T-helper 1 cell treated with Interleukin-12 subunit alpha and Interleukin-12 subunit beta and Interleukin-4 antibody, amounts not matched to agents 30 μg/mL and 1 μg/mL, for 36 hours (primary cell): ENCODE measurements around the gene EPN3.

Experiments
- H3K27ac Mint-ChIP-seq: one replicate; pipeline ENCODE4 v1.8.0; 2021; ENCODE audit warnings: mild to moderate bottlenecking, mixed read lengths
- H3K27me3 Mint-ChIP-seq: one replicate; pipeline ENCODE4 v1.8.0; 2021; ENCODE audit warnings: low read depth, mixed read lengths
- H3K36me3 Mint-ChIP-seq: one replicate; pipeline ENCODE4 v1.8.0; 2021; ENCODE audit warnings: low read depth, mixed read lengths
- H3K4me1 Mint-ChIP-seq: one replicate; pipeline ENCODE4 v1.8.0; 2021; ENCODE audit warnings: low read depth, mixed read lengths
- H3K4me3 Mint-ChIP-seq: one replicate; pipeline ENCODE4 v1.8.0; 2021; ENCODE audit warnings: mild to moderate bottlenecking, moderate library complexity, mixed read lengths
- H3K9me3 Mint-ChIP-seq: one replicate; pipeline ENCODE4 v1.8.0; 2021; ENCODE audit warnings: mixed read lengths

The EPN3 gene

DNA sequence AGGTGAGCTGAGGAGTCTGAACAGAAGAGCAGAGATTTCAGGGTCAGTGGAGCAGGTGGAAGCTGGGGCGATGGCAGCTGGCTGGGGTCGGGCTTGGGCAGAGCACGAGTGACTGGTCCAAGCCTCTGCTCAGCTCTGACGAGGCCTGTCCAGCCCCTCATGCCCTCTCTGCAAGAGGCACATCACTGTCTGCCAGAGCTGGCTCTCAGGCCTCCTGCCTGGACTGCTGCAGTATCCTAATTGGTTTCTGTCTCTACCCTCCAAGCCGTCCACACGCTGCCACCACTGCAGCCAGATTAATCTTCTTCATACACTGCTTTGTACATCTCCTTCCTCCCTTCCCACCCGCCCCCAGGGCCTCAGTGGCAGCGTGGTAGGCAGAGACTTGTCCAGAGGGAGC lies 53.4 kb downstream of the EPN3 start:
- Mint-ChIP-seq H3K27ac (no peak overlapping the region), H3K27me3 (peaks cover 4% of the 10 kb centered on the region), H3K36me3 (no peaks in the 10 kb centered on the region), H3K4me3 (no peak overlapping the region), H3K4me1 (no peaks in the 10 kb centered on the region), H3K9me3 (no peaks in the 10 kb centered on the region)

DNA sequence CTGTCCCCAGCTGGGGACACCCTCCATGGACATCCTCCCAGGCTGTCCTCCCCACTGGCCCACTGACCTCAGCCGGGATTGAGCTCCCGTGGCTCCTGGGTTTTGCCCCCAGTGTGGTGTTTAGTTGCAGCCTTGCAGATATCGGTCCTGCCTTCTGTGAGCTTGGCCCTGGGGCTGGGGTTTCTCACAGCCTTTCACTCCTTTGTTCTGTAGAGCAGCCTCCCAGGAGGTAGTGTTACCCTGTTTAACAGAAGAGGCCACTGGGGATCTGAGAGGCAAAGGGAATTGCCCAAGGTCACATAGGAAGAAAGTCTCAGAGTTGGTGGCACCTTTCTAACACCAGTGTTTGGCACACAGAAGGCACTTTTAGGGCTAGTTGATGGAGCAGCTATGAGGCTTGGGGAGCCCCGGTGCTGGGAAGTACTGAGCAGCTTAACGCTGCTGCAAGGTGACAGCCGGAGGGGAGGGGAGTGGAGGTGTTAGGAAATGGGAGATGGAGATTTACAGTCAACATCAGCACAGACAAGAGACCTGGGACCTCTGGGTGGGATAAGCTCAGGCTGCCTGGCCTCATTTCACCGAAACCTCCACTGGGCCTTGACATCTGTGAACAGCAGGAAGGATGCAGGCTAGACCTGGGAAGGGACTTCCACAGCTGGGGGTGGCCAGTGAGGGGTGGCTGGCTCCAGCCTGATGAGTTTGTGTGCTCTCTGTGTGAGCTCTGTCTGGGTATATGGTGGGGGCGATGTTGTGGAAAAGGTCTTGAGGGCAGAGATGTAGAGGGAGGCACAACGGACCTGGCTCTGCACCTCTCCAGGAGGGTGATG lies 54.1 kb downstream of the EPN3 start:
- Mint-ChIP-seq H3K36me3 (no peaks in the 10 kb centered on the region), H3K4me3 (no peak overlapping the region), H3K27ac (no peak overlapping the region), H3K9me3 (no peaks in the 10 kb centered on the region), H3K4me1 (no peaks in the 10 kb centered on the region), H3K27me3 (peaks cover 4% of the 10 kb centered on the region)

- no peaks in the 10 kb centered on the region for H3K9me3 Mint-ChIP-seq
- no peaks in the 10 kb centered on the region for H3K36me3 Mint-ChIP-seq
- H3K27me3 Mint-ChIP-seq: no peaks in the 10 kb centered on the region
- no peak overlapping the region for H3K27ac Mint-ChIP-seq
- H3K4me3 Mint-ChIP-seq: no peak overlapping the region
- H3K4me1 Mint-ChIP-seq: no peaks in the 10 kb centered on the region
These were observed 55.0 kb downstream of the EPN3 start for GRCh38 chr17:50587571-50587970.

DNA sequence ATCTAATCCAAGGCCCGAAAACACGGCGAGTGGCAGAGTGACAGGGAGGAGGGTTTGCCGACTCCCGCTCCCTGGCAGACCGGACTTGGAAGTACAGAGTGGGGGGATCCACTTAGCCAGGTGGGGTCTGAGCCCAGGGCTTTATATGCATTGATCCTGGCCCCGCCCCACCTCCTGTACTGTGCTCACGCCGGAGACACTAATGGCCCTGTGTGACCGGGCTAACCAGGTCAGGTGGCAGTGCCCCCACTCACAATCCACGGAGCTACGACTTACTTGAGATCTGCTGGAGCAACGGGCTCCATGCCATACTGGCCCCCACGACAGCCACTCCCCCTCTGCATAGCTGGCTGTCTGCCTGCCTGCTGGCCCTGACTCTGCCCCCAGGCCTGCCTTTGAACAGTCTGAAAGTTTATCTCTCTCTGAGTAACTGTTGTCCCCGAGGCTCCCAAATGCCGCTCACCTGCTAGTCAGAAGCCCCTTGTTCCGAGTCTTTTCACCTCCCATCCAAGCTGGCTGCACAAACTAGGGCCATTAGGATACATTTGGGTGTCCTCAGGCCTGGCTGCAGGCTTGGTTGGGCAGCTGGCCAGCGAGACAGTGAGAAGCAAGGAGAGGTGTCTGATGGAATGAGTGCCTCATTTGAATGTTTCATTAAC lies 56.0 kb downstream of the EPN3 start:
- H3K27me3 Mint-ChIP-seq: no peaks in the 10 kb centered on the region
- H3K36me3 Mint-ChIP-seq: no peaks in the 10 kb centered on the region
- H3K9me3 Mint-ChIP-seq: no peaks in the 10 kb centered on the region

DNA sequence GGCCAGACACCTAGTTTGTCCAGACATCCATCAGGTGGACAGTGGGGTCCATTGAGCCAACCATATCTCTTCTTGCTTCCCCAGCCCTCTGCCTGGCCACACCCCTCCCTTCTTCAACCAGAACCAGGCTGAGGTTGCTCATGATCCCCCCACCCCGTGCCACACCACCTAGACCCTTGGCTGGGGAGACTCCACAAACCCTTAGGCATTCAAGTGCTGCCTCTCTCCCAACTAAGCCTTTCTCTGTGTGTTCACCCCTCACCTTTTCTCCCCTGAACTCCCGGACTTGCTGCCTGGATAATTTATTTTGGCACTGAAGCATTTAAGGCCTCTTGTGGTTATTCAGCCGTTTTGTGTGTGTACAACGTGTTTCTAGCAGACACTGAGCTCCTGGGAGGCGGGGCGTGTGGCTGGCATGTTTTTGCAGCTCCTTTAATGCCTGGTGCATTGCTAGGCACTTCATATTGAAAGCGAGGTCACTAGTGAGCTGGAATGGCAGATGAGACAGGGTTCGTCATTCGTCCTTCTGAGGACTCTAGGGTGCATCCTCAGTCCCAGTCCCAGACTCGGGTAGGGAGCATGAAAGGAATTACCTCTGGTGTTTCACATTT lies 56.7 kb downstream of the EPN3 start:
- no peaks in the 10 kb centered on the region for H3K9me3 Mint-ChIP-seq
- H3K4me1 Mint-ChIP-seq: no peaks in the 10 kb centered on the region
- H3K36me3 Mint-ChIP-seq: no peaks in the 10 kb centered on the region
- no peak overlapping the region for H3K4me3 Mint-ChIP-seq
- H3K27ac Mint-ChIP-seq: no peak overlapping the region
- no peaks in the 10 kb centered on the region for H3K27me3 Mint-ChIP-seq

More for the DNA sequence above, 56.0 kb downstream of the EPN3 start:
- Mint-ChIP-seq H3K4me1 (no peaks in the 10 kb centered on the region), H3K4me3 (no peak overlapping the region), H3K27ac (no peak overlapping the region)

GRCh38 chr17:50590946-50591737 lies 58.6 kb downstream of the EPN3 start:
- Mint-ChIP-seq H3K4me3 (no peak overlapping the region), H3K36me3 (no peaks in the 10 kb centered on the region), H3K27ac (no peak overlapping the region), H3K27me3 (no peaks in the 10 kb centered on the region), H3K4me1 (no peaks in the 10 kb centered on the region), H3K9me3 (no peaks in the 10 kb centered on the region)

GRCh38 chr17:50593321-50593720 lies 60.8 kb downstream of the EPN3 start:
- no peak overlapping the region for H3K27ac Mint-ChIP-seq
- no peaks in the 10 kb centered on the region for H3K36me3 Mint-ChIP-seq
- H3K4me3 Mint-ChIP-seq: no peak overlapping the region
- H3K4me1 Mint-ChIP-seq: no peaks in the 10 kb centered on the region
- no peaks in the 10 kb centered on the region for H3K9me3 Mint-ChIP-seq
- no peaks in the 10 kb centered on the region for H3K27me3 Mint-ChIP-seq
